GM12872 (cell line): Measurements from ENCODE around the gene NAPB.

Experiments
- TF ChIP-seq, protein P1 (sequence below): IDR thresholded peaks from 3 replicates; pipeline ENCODE4 v1.5.1; 2011; ENCODE audit warnings: low read depth, mild to moderate bottlenecking, low read length, moderate library complexity; ENCODE audit not compliant: insufficient read depth

The NAPB gene

GRCh38 chr20:23358923-23359593 lies 62.2 kb downstream of the NAPB start:
- TF ChIP-seq, protein P1, sequence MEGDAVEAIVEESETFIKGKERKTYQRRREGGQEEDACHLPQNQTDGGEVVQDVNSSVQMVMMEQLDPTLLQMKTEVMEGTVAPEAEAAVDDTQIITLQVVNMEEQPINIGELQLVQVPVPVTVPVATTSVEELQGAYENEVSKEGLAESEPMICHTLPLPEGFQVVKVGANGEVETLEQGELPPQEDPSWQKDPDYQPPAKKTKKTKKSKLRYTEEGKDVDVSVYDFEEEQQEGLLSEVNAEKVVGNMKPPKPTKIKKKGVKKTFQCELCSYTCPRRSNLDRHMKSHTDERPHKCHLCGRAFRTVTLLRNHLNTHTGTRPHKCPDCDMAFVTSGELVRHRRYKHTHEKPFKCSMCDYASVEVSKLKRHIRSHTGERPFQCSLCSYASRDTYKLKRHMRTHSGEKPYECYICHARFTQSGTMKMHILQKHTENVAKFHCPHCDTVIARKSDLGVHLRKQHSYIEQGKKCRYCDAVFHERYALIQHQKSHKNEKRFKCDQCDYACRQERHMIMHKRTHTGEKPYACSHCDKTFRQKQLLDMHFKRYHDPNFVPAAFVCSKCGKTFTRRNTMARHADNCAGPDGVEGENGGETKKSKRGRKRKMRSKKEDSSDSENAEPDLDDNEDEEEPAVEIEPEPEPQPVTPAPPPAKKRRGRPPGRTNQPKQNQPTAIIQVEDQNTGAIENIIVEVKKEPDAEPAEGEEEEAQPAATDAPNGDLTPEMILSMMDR = no peak

DNA sequence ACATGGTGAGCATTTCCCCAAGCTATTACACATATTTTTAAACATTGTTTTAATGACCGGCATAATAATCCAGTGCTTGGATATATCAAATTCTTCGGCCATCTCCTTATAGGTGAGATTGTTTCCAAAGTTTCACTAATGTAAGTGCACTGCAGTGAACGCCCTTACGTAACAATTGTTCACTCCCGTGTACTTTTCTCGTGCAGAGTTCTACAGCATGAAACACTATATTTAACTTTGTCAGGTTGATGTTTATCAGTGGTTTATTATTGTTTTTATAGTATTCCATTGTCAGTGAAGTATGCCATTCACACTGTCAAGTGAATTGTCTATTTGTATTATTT lies 62.8 kb downstream of the NAPB start:
- TF ChIP-seq, protein P1 = no peak

DNA sequence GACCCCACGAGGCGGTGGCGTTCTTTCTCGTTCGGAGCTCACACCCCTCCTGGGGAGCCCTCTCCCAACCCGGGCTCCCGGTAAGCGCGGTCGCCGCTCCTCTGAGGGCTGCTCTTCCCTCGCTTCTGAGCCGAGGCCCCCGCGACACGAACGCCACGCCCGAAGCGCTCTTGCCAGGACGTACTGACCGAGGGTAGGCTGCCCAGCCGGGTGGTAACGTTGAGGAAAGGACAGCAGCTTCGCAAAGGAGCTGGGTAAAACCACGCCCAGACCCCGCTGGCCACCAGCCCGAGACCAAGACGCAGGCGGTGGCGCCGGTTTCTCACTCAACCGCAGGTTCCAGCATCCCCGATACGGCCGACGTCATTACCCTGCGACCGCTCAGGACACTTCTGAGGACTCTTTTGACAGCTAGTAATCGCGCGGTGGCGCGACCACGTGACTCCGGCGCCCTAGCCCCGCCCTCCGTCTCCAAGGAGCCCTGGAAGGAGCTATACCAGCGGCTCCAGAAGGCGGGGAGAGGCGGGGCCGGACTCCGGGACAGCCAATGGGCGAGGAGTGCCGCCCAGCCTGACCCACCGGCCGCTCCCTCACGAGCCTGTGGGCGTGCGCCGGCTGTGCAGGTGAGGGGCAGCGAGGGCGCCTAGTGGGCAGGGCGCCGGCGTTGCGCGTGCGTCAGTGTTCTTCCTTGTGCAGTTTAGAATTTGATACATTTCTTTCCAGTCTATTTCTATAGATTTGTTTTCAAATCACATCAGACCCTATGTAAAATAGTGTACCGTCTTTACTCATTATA lies 63.3 kb downstream of the NAPB start:
- TF ChIP-seq, protein P1 = no peak

GRCh38 chr20:23356203-23356602 lies 65.1 kb downstream of the NAPB start:
- TF ChIP-seq, protein P1 = no peak

DNA sequence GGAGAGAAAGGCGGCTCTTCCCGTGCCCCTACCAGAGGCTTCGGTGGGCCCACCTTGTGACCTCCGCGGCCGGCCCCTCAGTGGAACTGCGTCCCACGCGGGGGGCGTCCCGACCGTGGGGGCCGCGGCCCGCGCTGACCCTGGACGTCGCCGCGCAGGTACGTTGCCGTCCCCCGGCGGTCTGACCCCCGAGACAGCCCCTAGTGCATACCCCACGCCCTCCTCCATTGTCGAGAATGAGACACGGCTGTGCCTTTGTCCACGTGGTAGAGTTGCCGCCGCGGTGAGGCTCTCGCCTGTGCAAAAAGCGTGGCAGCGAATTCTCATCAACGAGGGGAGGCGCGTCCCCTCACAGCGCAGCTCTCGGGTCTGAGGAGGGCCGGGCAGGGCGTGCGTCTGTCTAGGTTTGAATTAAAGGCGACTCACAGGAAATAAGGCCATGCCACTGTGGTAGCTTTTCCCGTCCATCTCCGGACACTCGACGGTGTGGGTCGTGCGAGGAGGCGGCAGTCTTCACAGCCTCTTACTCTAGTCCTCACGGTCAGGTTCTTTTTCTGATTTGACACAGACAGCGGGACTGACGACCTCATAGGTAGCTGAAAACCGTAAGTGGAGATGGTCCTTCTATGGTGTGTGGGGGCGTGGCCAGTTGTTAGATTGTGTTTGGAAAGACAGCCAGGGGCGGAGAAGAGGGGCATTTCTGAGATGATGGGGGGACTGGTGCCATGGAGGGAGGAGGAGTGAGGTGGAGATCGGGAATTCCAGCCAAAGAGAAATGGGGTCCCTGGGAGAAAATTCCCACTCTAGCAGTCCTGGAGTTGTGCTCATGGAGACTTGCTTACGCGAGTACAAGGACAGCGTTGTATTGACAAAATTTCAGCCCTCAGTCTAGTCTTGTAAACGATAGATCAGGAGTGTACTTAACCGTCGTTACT lies 70.1 kb downstream of the NAPB start:
- TF ChIP-seq, protein P1 = no peak

DNA sequence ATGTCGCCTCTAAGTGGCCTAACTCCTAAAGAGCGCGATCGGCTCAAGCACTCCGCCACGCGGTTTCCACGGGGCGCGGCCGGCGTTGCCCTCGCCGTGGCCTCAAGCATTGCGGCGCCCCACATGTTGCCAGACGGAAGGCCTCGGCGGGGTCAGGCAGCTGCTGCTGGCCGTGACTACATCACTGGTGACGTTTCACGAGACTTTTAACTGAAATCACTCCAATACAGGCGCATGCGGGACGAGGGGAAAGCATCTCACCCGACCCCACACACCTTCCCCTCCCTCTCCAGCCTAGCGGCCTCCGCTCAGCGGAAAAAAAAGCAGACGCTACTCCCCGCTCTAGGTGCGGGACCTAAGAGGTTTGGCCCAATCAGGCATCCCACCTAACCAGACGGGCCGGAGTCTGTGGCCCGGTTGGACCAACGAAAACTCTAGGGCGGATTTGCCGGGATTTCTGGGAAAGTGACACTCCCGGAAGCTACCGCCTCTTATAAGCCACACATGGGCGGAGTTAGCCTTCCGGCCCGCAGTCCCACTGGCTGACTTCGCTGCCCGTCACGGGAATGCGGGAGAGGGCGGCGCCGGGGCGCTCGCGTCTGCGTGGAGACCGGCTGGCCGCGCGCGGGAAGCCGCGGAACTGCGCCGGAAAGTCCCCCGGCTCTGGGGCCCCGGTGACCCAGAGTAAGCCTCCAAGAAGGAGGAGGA lies 70.9 kb downstream of the NAPB start, which contains the start of gene NXT1:
TSS of gene NXT1 (plus strand) at position 596 of the 708 bp plus-strand sequence. CDS start 3,251 bp downstream, outside the sequence.
- TF ChIP-seq, protein P1 = no peak
